T-cell (primary cell): ENCODE results near the gene STH. TPM values are rescaled to one million over a fixed set of nuclear protein-coding genes. Genes with fewer than 3 reads are reported as not detected.
A peak's percentile ranks its signal among the peaks of the same experiment; 100 is the strongest.

Experiments
- ATAC-seq, 4 experiments: fragments of 200-7000 bp in 3 of 4; fragments of 150-1000 bp in 1 of 4; cut with Tn5 transposase; replicated peaks in 1 of 4; 1 replicate in 3 of 4; 2 replicates in 1 of 4; pipeline ENCODE4 v1.10.0; 2021; ENCODE audit warnings: moderate library complexity in 3 of 4, mild to moderate bottlenecking in 2 of 4, moderate number of reproducible peaks in 1 of 4
- CTCF ChIA-PET, 2 donors: fragments of 300-600 bp; sonication (Branson Sonifier 250); formaldehyde crosslinking; loops; one replicate each; lab custom pipeline; 2022; ENCODE audit warnings: antibody characterized with exemption in 2 of 2; lab: Charles Lee
- POLR2A ChIA-PET, 2 donors: fragments of 300-600 bp; sonication (Branson Sonifier 250); formaldehyde crosslinking; loops; one replicate each; lab custom pipeline; 2022; ENCODE audit warnings: antibody characterized with exemption in 2 of 2; lab: Charles Lee
- DNase-seq, 35 experiments: peaks; one replicate each; pipeline versions ENCODE4 v3.0.0 to v3.0.0-alpha.2; 2013 to 2023
- H3K27ac ChIP-seq: one replicate; pipeline ENCODE4 v1.5.1; 2013; ENCODE audit warnings: low read length
- H3K27me3 ChIP-seq, 2 experiments: replicated peaks in 1 of 2; 1 replicate in 1 of 2; 2 replicates in 1 of 2; pipeline versions ENCODE4 v1.6.1 to v1.7.0; 2013; ENCODE audit warnings: low read length in 1 of 2, mixed read lengths in 1 of 2; ENCODE audit not compliant: control insufficient read depth in 2 of 2, insufficient read depth in 2 of 2; ENCODE audit errors: extremely low read depth in 1 of 2
- H3K36me3 ChIP-seq, 2 donors: 1 replicate in 1 of 2; 2 replicates in 1 of 2; pipeline versions ENCODE4 v1.6.1 to v1.7.0; 2013; ENCODE audit warnings: low read length in 1 of 2; ENCODE audit not compliant: control insufficient read depth in 2 of 2, insufficient read depth in 1 of 2; ENCODE audit errors: extremely low read depth in 1 of 2
- H3K4me1 ChIP-seq, 2 experiments: 1 replicate in 1 of 2; 2 replicates in 1 of 2; pipeline versions ENCODE4 v1.6.1 to v1.7.0; 2013; ENCODE audit warnings: low read length in 2 of 2, mixed read lengths in 1 of 2; ENCODE audit not compliant: insufficient read depth in 2 of 2, control insufficient read depth in 1 of 2; ENCODE audit errors: extremely low read depth in 1 of 2
- H3K4me3 ChIP-seq, 2 donors: 1 replicate in 1 of 2; 2 replicates in 1 of 2; pipeline versions ENCODE4 v1.5.1 to v1.7.0; 2013; ENCODE audit warnings: mild to moderate bottlenecking in 2 of 2, low read length in 1 of 2, moderate library complexity in 1 of 2; ENCODE audit not compliant: control insufficient read depth in 1 of 2; ENCODE audit errors: extremely low read depth in 1 of 2
- H3K9me3 ChIP-seq: 2 replicates; pipeline ENCODE4 v1.7.0; 2013
- H3K27ac Mint-ChIP-seq, 2 donors: one replicate each; pipeline ENCODE4 v1.8.0; 2020 to 2021; ENCODE audit warnings: mild to moderate bottlenecking in 2 of 2, mixed read lengths in 2 of 2
- H3K27me3 Mint-ChIP-seq, 2 donors: one replicate each; pipeline ENCODE4 v1.8.0; 2021 to 2022; ENCODE audit warnings: mixed read lengths in 2 of 2
- H3K36me3 Mint-ChIP-seq: one replicate; pipeline ENCODE4 v1.8.0; 2021; ENCODE audit warnings: mixed read lengths
- H3K4me1 Mint-ChIP-seq, 3 donors: one replicate each; pipeline ENCODE4 v1.8.0; 2020 to 2022; ENCODE audit warnings: mixed read lengths in 3 of 3, mild to moderate bottlenecking in 1 of 3
- H3K4me3 Mint-ChIP-seq, 3 donors: one replicate each; pipeline ENCODE4 v1.8.0; 2020 to 2022; ENCODE audit warnings: mild to moderate bottlenecking in 3 of 3, mixed read lengths in 3 of 3, moderate library complexity in 3 of 3
- H3K9me3 Mint-ChIP-seq, 3 donors: one replicate each; pipeline ENCODE4 v1.8.0; 2020 to 2022; ENCODE audit warnings: mixed read lengths in 3 of 3
- WGBS: methylation state at CpG from one replicate; pipeline ENCODE4 v1.1.5; 2013; ENCODE audit warnings: missing lambda C conversion rate; ENCODE audit not compliant: insufficient coverage; 5-methylcytosine and 5-hydroxymethylcytosine counted together
- total RNA-seq, 35 experiments: library from RNA in 6 of 35; stranded (reverse) in 6 of 35; fragments of 120-200 nt in 1 of 35; gene quantifications; one replicate each; pipeline versions ENCODE4 v1.2.1 to v1.2.4 and lab custom pipeline; 2013 to 2026

The STH gene
- total RNA-seq, 5 donors from 2014 or later (not counting 1 experiment from before 2014, with no cell fraction given) = not detected

- H3K27ac Mint-ChIP-seq = no peak overlapping the region
- H3K9me3 Mint-ChIP-seq = no peaks in the 10 kb centered on the region
Measured at GRCh38 chr17:45997624-45998023, 1.4 kb upstream of the STH start.

GRCh38 chr17:45999900-46000290, 845 bp downstream of the STH start:
- ChIA-PET CTCF (interaction anchor here in 1 of 2 donors (1.0 kb wide), 1 partner anchor 213 kb away, joined by 3 read pairs; no protein-coding TSS in a partner anchor), POLR2A (no interaction called here)
- Histone ChIP-seq H3K36me3 (no peaks in the 10 kb centered on the region), H3K4me3 (no peak overlapping the region), H3K9me3 (no peaks in the 10 kb centered on the region), H3K4me1 (peaks cover 0 to 6% of the 10 kb centered on the region in 2 experiments), H3K27me3 (peaks cover 0 to 6% of the 10 kb centered on the region in 2 experiments), H3K27ac (no peak overlapping the region)
- 77% methylated on average over 9 of the region's 9 CpGs for WGBS
- no peak for ATAC-seq
- Mint-ChIP-seq H3K4me1 (peaks cover 0 to 1% (median 0%) of the 10 kb centered on the region in 3 donors), H3K4me3 (no peak overlapping the region), H3K27me3 (no peaks in the 10 kb centered on the region), H3K27ac (no peak overlapping the region), H3K9me3 (no peaks in the 10 kb centered on the region), H3K36me3 (no peaks in the 10 kb centered on the region)
- no peak for DNase-seq

More at GRCh38 chr17:45997624-45998023, 1.4 kb upstream of the STH start:
- no peaks in the 10 kb centered on the region for H3K36me3 ChIP-seq
- Mint-ChIP-seq H3K27me3 (no peaks in the 10 kb centered on the region), H3K4me1 (no peaks in the 10 kb centered on the region), H3K36me3 (no peaks in the 10 kb centered on the region), H3K4me3 (no peak overlapping the region)
- POLR2A ChIA-PET = no interaction called here
- H3K27me3 ChIP-seq = peaks cover 0 to 6% of the 10 kb centered on the region in 2 experiments
- H3K9me3 ChIP-seq = no peaks in the 10 kb centered on the region
- CTCF ChIA-PET = interaction anchor here in 1 of 2 donors (1.1 kb wide), 1 partner anchor 73 kb away, joined by 3 read pairs; no protein-coding TSS in a partner anchor
- WGBS = 95% methylated on average over 7 of the region's 9 CpGs
- DNase-seq (no peak), ATAC-seq (no peak)
- H3K4me1 ChIP-seq = peaks cover 0 to 1% of the 10 kb centered on the region in 2 experiments
- no peak overlapping the region for H3K4me3 ChIP-seq
- no peak overlapping the region for H3K27ac ChIP-seq

GRCh38 chr17:46000292-46000691, 1.2 kb downstream of the STH start:
- Mint-ChIP-seq H3K27me3 (no peaks in the 10 kb centered on the region), H3K27ac (no peak overlapping the region), H3K36me3 (no peaks in the 10 kb centered on the region), H3K4me3 (no peak overlapping the region), H3K4me1 (peaks cover 0 to 1% (median 0%) of the 10 kb centered on the region in 3 donors), H3K9me3 (no peaks in the 10 kb centered on the region)
- 80% methylated on average over 3 of the region's 7 CpGs for WGBS
- POLR2A ChIA-PET = no interaction called here
- Histone ChIP-seq H3K9me3 (no peaks in the 10 kb centered on the region), H3K4me3 (no peak overlapping the region), H3K27me3 (peaks cover 0 to 6% of the 10 kb centered on the region in 2 experiments), H3K36me3 (no peaks in the 10 kb centered on the region), H3K4me1 (peaks cover 0 to 6% of the 10 kb centered on the region in 2 experiments), H3K27ac (no peak overlapping the region)
- DNase-seq (no peak), ATAC-seq (no peak)
- CTCF ChIA-PET = interaction anchor here in 1 of 2 donors (1.0 kb wide), 1 partner anchor 213 kb away, joined by 3 read pairs; no protein-coding TSS in a partner anchor

DNA sequence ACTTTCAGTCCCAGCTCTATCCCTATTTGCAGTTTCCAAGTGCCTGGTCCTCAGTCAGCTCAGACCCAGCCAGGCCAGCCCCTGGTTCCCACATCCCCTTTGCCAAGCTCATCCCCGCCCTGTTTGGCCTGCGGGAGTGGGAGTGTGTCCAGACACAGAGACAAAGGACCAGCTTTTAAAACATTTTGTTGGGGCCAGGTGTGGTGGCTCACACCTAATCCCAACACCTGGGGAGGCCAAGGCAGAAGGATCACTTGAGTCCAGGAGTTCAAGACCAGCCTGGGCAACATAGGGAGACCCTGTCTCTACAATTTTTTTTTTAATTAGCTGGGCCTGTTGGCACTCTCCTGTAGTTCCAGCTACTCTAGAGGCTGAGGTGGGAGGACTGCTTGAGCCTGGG, 1.7 kb downstream of the STH start:
- DNase-seq = no peak
- ChIA-PET POLR2A (no interaction called here), CTCF (interaction anchor here in 1 of 2 donors (1.0 to 1.8 kb wide), 2 partner anchors 43 to 212 kb away, joined by 3 to 6 read pairs; no protein-coding TSS in a partner anchor)
- H3K36me3 ChIP-seq = no peaks in the 10 kb centered on the region
- Mint-ChIP-seq H3K27me3 (no peaks in the 10 kb centered on the region), H3K9me3 (no peaks in the 10 kb centered on the region), H3K36me3 (no peaks in the 10 kb centered on the region), H3K4me1 (peaks cover 0 to 1% (median 0%) of the 10 kb centered on the region in 3 donors), H3K27ac (no peak overlapping the region), H3K4me3 (no peak overlapping the region)
- H3K9me3 ChIP-seq = no peaks in the 10 kb centered on the region
- H3K4me3 ChIP-seq = no peak overlapping the region
- no peak overlapping the region for H3K27ac ChIP-seq
- no peak for ATAC-seq
- H3K4me1 ChIP-seq = peaks cover 0 to 6% of the 10 kb centered on the region in 2 experiments
- WGBS = 100% methylated on average over 2 of the region's 2 CpGs
- H3K27me3 ChIP-seq = peaks cover 0 to 9% of the 10 kb centered on the region in 2 experiments

GRCh38 chr17:46001390-46002310, 2.6 kb downstream of the STH start:
- no peak overlapping the region for H3K4me3 Mint-ChIP-seq
- peak in 1 of 4 experiments; percentile 8 for ATAC-seq
- ChIA-PET POLR2A (no interaction called here), CTCF (interaction anchor here (0.6 to 1.8 kb wide), 6 partner anchors 42 to 215 kb away, joined by 3 to 10 read pairs (median 6); no protein-coding TSS in a partner anchor)
- no peaks in the 10 kb centered on the region for H3K36me3 Mint-ChIP-seq
- peaks cover 0 to 6% of the 10 kb centered on the region in 2 experiments for H3K4me1 ChIP-seq
- no peaks in the 10 kb centered on the region for H3K36me3 ChIP-seq
- H3K4me3 ChIP-seq = no peak overlapping the region
- DNase-seq = no peak
- H3K27me3 ChIP-seq = peaks cover 0 to 9% of the 10 kb centered on the region in 2 experiments
- H3K9me3 ChIP-seq = no peaks in the 10 kb centered on the region
- 82% methylated on average over 13 of the region's 13 CpGs for WGBS
- no peak overlapping the region for H3K27ac ChIP-seq
- H3K27me3 Mint-ChIP-seq = no peaks in the 10 kb centered on the region
- H3K27ac Mint-ChIP-seq = no peak overlapping the region
- no peaks in the 10 kb centered on the region for H3K9me3 Mint-ChIP-seq
- H3K4me1 Mint-ChIP-seq = peaks cover 0 to 1% (median 0%) of the 10 kb centered on the region in 3 donors

- peaks cover 0 to 9% of the 10 kb centered on the region in 2 experiments for H3K27me3 ChIP-seq
- no peak overlapping the region for H3K4me3 ChIP-seq
- Mint-ChIP-seq H3K4me3 (no peak overlapping the region), H3K9me3 (no peaks in the 10 kb centered on the region), H3K27me3 (no peaks in the 10 kb centered on the region), H3K36me3 (no peaks in the 10 kb centered on the region), H3K4me1 (peaks cover 0 to 1% (median 0%) of the 10 kb centered on the region in 3 donors), H3K27ac (peak overlapping the region in 1 of 2 donors; percentile 27)
- ATAC-seq (peak; percentile 90 to 96 (median 92)), DNase-seq (peak; percentile 29 to 84 (median 67))
- no peaks in the 10 kb centered on the region for H3K9me3 ChIP-seq
- no peak overlapping the region for H3K27ac ChIP-seq
- WGBS = 26% methylated on average over 7 of the region's 8 CpGs
- H3K4me1 ChIP-seq = peaks cover 0 to 6% of the 10 kb centered on the region in 2 experiments
- CTCF ChIA-PET = interaction anchor here (0.6 to 1.8 kb wide), 9 partner anchors 13 to 212 kb away, joined by 3 to 10 read pairs (median 4); no protein-coding TSS in a partner anchor
- no peaks in the 10 kb centered on the region for H3K36me3 ChIP-seq
- POLR2A ChIA-PET = no interaction called here
Measured at GRCh38 chr17:46002311-46002972, 3.4 kb downstream of the STH start.
